ENCODE results near the gene DARS2.

The DARS2 gene

DNA sequence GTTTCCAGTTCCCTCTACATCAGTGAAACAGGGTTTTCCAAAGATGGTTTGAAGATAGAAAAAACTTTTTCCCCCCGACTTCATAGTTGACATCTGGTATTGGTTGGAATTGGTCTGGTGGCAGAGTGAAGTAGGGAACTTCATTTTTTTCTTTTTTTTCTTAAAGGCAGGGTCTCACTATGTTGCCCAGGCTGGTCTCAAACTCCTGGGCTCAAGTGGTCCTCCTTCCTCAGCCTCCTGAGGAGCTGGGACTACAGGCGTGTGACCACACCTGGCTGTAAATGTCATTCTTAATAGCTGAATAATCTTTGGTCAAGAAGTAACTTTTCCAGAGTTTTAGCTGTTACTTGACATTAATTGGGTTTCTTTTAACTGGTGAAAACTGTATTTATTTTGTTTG, 65.4 kb downstream of the DARS2 start:
- DNase-seq = no peak

DNA sequence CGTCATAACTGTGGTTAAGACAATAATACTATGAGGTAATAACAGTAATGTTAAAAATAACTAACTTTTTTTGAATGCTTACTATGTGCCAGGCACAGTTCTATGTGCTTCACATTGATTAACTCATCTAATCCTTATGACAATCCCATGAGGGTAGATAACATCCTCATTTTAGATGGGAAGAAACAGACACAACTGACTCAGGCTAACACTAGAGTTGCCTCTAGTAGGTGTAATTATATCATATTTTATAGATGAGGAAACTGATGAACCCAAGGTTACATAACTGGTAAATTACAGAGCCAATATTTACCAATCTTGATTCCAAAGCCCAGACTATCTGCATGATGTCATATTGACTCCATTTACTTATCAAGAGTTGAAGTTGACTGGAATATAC, 69.1 kb downstream of the DARS2 start:
- DNase-seq = no peak

DNA sequence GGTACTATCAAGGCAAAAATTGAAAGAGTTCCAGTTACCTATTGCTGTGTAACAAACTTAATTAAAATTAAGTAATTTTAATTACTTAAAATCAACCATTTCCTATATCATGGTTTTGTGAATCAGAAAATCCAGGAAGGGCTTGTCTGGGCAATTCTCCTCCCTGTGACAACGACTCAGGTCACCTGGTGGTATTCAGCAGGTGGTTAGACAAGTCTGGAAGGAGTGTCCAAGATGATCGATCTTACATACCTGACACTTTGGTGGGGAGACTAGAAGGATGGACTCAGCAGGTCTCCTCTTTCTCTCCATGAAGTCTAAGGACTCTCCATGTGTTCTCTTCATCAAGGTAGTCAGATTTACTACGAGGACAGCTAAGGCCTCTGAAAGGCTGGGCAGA, 69.7 kb downstream of the DARS2 start:
- no peak for DNase-seq

DNA sequence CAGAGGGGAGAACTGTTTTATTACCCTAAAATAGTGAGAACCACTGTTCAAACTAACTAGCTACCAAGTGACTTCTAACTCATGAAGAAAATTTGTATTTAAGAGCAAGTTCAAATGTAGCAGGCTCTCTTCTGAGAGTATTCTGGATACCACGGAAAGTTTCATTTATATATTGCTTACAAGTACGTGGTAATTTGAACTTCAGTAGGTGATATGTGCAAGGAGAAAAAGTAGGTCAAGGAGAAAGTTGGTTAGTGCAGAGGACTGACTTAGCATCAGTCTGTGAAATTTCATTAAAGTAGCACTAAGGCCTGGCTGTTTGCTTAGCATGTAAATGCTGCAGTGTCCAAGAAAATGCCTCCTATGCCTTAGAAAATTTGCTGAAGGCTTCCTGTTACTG, 76.0 kb downstream of the DARS2 start:
- no peak for DNase-seq

DNA sequence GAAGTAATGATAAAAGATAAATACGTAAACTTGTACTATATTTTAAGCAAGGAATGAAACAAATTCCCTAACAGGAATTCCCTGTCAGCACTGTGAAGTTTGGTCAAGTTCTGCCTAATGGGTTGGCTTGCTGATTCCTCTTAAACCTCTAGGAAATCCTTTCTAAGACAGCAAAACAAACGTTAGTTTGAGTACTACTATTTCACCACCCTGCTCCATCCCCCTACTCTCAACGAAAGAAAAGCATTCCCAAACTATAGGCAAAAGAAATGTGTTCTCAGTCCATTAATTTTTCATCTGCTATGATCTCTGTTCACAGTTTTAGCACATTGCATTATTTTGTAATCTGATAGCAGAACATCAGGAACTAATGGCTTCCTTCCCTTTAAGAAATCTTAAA, 76.5 kb downstream of the DARS2 start:
- no peak for DNase-seq

DNA sequence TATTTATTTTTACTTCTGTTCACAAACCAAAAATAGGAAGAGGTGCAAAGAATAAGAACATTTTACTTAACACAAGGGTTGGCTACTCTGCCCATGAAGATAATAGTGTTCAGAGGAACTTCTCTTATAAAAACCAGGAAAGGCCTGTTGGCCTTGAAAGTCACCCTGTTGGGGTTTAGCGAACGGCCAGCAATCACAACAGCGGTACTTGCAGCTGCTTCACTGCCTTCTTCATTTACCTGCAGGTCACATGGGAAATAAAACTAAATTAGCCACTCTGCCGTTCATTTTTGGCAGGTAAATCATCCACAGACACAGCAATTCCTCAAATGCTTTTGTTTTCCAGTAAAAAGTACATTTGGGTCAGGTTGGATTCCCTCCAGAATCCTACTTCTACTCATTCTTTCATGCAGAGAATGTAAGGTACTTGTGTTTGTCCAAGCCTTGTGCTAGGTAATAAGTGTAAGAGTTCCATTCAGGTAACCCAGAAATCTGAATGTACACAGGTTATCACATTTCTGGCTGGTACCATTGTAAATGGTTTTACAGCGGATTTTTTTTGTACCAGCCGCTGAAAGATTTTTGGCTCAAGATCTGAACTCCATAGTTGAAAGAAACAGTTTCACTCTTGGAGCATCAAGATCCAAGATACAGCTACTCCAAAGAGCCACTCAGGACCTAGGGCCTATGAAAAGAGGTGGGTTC, 79.5 kb downstream of the DARS2 start:
- no peak for DNase-seq
